Testis (tissue), 3 donors: Measurements from ENCODE around the gene SEZ6. TPM values are rescaled to one million over a fixed set of nuclear protein-coding genes. Genes with fewer than 3 reads are reported as not detected.

Experiments used
- DNase-seq: peaks from one replicate; pipeline ENCODE4 v3.0.0-alpha.2; 2019
- H3K27ac ChIP-seq, 2 donors: fragments of 200-600 bp; sonication (generic); one replicate each; pipeline ENCODE4 v1.5.1; 2019
- H3K27me3 ChIP-seq: fragments of 200-600 bp; sonication (generic); one replicate; pipeline ENCODE4 v1.5.1; 2019
- H3K36me3 ChIP-seq: fragments of 200-600 bp; sonication (generic); one replicate; pipeline ENCODE4 v1.5.1; 2017; ENCODE audit warnings: low read depth; ENCODE audit errors: missing control alignments
- H3K4me1 ChIP-seq: fragments of 200-600 bp; sonication (generic); one replicate; pipeline ENCODE4 v1.5.1; 2019
- H3K4me3 ChIP-seq, 2 donors: fragments of 200-600 bp; sonication (generic); one replicate each; pipeline ENCODE4 v1.5.1; 2017 to 2019
- H3K9me3 ChIP-seq: fragments of 200-600 bp; sonication (generic); one replicate; pipeline ENCODE4 v1.5.1; 2017
- POLR2A ChIP-seq: fragments of 450-650 bp; IDR thresholded peaks from one replicate; pipeline ENCODE4 v1.6.1; 2017; ENCODE audit warnings: antibody characterized with exemption, mild to moderate bottlenecking, moderate library complexity
- WGBS, 2 donors: methylation state at CpG; one replicate each; pipeline ENCODE4 v1.1.5; 2018; 5-methylcytosine and 5-hydroxymethylcytosine counted together
- intact Hi-C: fragments of 100-400 bp; cut with DNase I; formaldehyde crosslinking; loops from one replicate; pipeline ENCODE4 v1.15.1; 2023; ENCODE audit warnings: low total_unique reads
- polyA plus RNA-seq: library from polyadenylated mRNA; stranded (reverse); fragments of 350-450 nt; fragmentation: Illumina TruSeq; extraction: RNeasy Lipid Tissue Mini Kit (QIAGEN cat#74804); gene quantifications from one replicate; pipeline ENCODE4 v1.2.3, GENCODE V29; 2014; ENCODE audit warnings: low read depth, low replicate concordance; ENCODE audit not compliant: insufficient read depth
- total RNA-seq, 2 donors: library from RNA; depleted of rRNA; stranded (reverse); fragments of >200 nt; gene quantifications; one replicate each; pipeline ENCODE4 v1.2.3, GENCODE V29; 2016
- TF ChIP-seq, protein P1 (sequence below), 3 experiments: fragments of 450-650 bp in 2 of 3; fragments of 200-600 bp in 1 of 3; sonication (generic) in 1 of 3; IDR thresholded peaks; one replicate each; pipeline ENCODE4 v1.5.1; 2016 to 2019; ENCODE audit warnings: antibody characterized with exemption in 3 of 3, mild to moderate bottlenecking in 2 of 3, moderate library complexity in 1 of 3

The SEZ6 gene
- total and polyA plus RNA-seq, 3 donors from 2014 or later: 0.53 to 2.1 (median 0.79) TPM

DNA sequence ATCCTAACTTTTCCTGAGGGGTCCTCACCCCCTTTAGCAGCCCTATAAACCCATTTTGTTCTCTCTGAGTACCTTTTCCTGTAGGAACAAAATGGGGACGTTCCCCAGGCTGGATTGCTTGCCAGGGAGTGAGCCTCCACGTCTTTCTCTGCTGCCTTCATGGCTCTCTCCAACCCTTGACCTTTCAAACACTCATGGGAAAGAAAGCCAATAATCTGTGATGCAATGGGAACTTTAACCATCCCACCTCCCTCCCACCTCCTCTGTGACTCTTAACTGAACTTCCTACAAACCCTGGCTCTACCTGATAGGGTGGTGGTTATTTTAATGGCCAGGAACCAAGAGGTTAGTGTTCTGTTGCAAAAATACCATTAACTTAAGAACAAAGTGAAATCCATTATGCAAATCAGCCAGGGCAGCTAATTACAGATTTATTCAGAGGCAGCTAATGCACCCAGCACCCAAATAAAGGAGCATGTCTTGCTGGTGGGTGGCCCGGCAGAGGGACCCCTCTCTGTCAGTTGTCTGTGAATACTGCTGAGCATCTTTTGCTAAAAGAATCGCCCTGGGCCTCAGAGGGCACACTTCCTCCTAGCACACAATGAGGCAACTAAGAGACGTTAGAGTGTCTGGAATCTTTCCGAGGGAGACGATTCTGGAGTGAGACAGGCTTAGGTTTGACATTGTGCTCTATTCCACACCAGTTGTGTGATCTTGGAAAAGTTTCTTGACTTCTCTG lies 40.1 kb upstream of the SEZ6 start:
- Histone ChIP-seq H3K27me3 (no peaks in the 10 kb centered on the region), H3K9me3 (no peaks in the 10 kb centered on the region), H3K4me1 (peaks cover 12% of the 10 kb centered on the region), H3K36me3 (no peaks in the 10 kb centered on the region), H3K27ac (no peak overlapping the region), H3K4me3 (no peak overlapping the region)
- no peak for DNase-seq
- TF ChIP-seq, protein P1, sequence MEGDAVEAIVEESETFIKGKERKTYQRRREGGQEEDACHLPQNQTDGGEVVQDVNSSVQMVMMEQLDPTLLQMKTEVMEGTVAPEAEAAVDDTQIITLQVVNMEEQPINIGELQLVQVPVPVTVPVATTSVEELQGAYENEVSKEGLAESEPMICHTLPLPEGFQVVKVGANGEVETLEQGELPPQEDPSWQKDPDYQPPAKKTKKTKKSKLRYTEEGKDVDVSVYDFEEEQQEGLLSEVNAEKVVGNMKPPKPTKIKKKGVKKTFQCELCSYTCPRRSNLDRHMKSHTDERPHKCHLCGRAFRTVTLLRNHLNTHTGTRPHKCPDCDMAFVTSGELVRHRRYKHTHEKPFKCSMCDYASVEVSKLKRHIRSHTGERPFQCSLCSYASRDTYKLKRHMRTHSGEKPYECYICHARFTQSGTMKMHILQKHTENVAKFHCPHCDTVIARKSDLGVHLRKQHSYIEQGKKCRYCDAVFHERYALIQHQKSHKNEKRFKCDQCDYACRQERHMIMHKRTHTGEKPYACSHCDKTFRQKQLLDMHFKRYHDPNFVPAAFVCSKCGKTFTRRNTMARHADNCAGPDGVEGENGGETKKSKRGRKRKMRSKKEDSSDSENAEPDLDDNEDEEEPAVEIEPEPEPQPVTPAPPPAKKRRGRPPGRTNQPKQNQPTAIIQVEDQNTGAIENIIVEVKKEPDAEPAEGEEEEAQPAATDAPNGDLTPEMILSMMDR (IDR thresholded peaks at IDR 0.05): no peak
- no peak for TF ChIP-seq POLR2A
- intact Hi-C loops: no loop called here
- 76 to 91% methylated on average over 7 of the region's 7 CpGs for WGBS, 2 donors

DNA sequence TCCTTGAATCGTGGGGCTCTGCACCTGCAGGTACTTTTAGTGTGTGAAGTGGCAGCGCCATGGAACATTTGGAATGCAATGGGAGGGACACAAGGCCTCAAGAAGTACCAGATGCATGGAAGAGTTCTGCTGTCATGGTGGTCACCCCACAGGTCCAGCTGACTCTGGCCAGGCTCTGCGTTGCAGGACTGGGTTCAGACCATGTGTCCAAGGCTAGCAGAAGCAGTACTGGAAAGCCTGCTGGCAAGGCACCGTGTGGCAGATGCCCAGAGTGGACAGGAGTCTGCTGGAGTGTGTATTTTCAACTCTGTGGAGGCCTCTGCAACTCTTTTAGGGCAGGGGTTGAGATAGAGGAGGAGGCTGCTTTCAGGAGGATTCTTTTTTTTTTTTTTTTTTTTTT lies 39.2 kb upstream of the SEZ6 start:
- no peak for TF ChIP-seq POLR2A
- TF ChIP-seq, protein P1 (IDR thresholded peaks at IDR 0.05): no peak
- Histone ChIP-seq H3K27me3 (no peaks in the 10 kb centered on the region), H3K9me3 (no peaks in the 10 kb centered on the region), H3K27ac (no peak overlapping the region), H3K4me1 (peaks cover 12% of the 10 kb centered on the region), H3K36me3 (no peaks in the 10 kb centered on the region), H3K4me3 (no peak overlapping the region)
- WGBS, 2 donors: 93% methylated on average over 3 to 4 of the region's 4 CpGs
- intact Hi-C loops: no loop called here
- DNase-seq: no peak

DNA sequence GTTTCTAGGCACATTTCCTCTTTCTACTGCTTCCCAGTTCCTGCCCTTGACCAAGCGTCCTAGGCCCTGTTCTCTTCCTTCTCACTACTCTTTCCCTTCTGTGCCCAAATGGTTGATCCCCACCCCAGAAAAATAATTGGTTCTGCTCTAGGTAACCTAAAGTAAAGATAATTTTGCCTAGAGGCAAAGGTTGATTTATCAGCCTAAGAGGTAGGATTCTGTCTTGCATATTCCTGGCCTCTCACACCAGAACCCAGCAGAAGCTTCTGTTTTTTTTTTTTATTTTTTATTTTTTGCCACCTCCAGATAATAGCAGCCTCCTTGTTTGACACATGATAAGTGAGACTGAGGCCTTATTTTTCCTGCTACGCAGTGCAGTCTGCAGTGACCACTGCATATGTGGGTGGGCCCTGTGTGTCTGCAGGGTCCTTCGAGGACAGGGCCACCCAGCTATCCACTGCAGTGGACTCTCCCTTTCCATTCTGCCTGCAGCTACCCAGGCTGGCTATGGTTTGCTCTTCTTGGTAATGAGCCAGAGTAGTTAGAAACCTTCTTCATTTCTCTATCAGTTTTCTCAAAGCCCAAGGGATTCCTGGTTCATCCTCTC lies 37.8 kb upstream of the SEZ6 start:
- no peak for DNase-seq
- intact Hi-C loops: no loop called here

DNA sequence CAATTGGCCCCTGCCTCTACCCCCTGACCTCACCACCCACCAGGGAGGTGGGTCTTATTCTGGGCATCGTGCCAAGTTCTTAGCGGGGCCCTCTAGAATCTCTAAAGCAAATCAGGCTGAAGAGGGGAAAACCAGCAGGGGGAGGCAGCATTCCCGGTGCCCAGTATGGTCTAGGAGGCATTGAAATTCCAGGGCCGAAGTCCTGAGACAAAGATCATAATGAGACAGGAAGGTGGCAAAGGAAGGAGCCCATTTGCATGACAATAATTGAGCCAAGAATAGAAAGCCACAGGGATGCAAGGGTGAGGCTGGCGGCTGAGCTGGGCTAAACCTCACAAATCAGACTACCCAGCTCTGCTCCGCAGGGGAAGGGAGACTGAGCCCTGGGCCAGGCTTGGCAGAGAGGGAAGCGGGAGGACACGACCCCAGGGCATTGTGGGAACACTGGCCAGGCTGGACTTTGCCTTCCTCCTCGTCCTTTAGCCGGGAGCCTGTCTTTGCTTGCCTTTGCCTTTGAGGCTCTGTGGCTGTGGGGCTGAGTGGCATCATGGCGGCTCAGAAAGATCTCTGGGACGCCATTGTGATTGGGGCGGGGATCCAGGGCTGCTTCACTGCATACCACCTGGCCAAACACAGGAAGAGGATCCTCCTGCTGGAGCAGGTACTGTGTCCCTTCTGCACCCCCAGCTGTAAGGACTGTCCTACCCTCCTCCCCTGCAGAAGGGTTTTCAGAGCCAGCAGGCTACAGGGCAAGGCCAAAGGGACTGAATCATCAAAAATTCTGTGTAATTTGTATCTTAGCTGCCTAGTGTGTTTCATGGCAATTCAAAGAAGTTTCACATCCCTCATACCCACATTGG lies 37.1 kb upstream of the SEZ6 start, which contains the start of gene PIPOX:
PIPOX (plus strand) TSS at position 463 of the 860 bp plus-strand sequence; CDS start at position 548, 85 bp downstream.
- WGBS, 2 donors: 57 to 64% methylated on average over 11 to 13 of the region's 13 CpGs
- Histone ChIP-seq H3K36me3 (no peaks in the 10 kb centered on the region), H3K9me3 (no peaks in the 10 kb centered on the region), H3K27ac (no peak within 1 kb of the TSS), H3K27me3 (no peaks in the 10 kb centered on the region), H3K4me1 (peaks cover 22% of the 10 kb centered on the region), H3K4me3 (no peak within 1 kb of the TSS)
- TF ChIP-seq POLR2A: no peak
- TF ChIP-seq, protein P1 (IDR thresholded peaks at IDR 0.05): no peak
- DNase-seq: no peak
- intact Hi-C loops: no loop called here

More for the DNA sequence above, 37.8 kb upstream of the SEZ6 start:
- Histone ChIP-seq H3K27ac (no peak overlapping the region), H3K27me3 (no peaks in the 10 kb centered on the region), H3K4me3 (no peak overlapping the region), H3K4me1 (peaks cover 15% of the 10 kb centered on the region), H3K36me3 (no peaks in the 10 kb centered on the region), H3K9me3 (no peaks in the 10 kb centered on the region)
- no peak for TF ChIP-seq POLR2A
- TF ChIP-seq, protein P1 (IDR thresholded peaks at IDR 0.05): no peak
- 59 to 67% methylated on average over 3 of the region's 3 CpGs for WGBS, 2 donors
